GM12874 (cell line): ENCODE measurements around the gene E2F2.

Source experiments
- CTCF ChIP-seq: IDR thresholded peaks from 2 replicates; pipeline ENCODE4 v1.5.1; 2011; ENCODE audit warnings: low read depth, mild to moderate bottlenecking, control low read depth, low read length, moderate library complexity; ENCODE audit not compliant: insufficient read depth

Gene E2F2

GRCh38 chr1:23461050-23461449 lies 70.0 kb downstream of the E2F2 start:
- TF ChIP-seq CTCF = no peak

- no peak for TF ChIP-seq CTCF
These were observed 70.5 kb downstream of the E2F2 start for GRCh38 chr1:23460519-23460918.

- TF ChIP-seq CTCF = no peak
These were observed 71.7 kb downstream of the E2F2 start for GRCh38 chr1:23459338-23459757.
